HG03045 (cell line): ENCODE data around the gene MREG.
"Not testable (repeated sequence)": the region's sequence is repeated elsewhere in the genome, so short reads cannot be mapped to it uniquely, and the experiment has no call there.

Source experiments
- ATAC-seq: cut with Tn5 transposase; IDR thresholded peaks from one replicate; pipeline ENCODE4 v1.9.1; 2021; ENCODE audit warnings: mild to moderate bottlenecking, moderate library complexity; ENCODE audit not compliant: unreplicated experiment

Gene MREG

DNA sequence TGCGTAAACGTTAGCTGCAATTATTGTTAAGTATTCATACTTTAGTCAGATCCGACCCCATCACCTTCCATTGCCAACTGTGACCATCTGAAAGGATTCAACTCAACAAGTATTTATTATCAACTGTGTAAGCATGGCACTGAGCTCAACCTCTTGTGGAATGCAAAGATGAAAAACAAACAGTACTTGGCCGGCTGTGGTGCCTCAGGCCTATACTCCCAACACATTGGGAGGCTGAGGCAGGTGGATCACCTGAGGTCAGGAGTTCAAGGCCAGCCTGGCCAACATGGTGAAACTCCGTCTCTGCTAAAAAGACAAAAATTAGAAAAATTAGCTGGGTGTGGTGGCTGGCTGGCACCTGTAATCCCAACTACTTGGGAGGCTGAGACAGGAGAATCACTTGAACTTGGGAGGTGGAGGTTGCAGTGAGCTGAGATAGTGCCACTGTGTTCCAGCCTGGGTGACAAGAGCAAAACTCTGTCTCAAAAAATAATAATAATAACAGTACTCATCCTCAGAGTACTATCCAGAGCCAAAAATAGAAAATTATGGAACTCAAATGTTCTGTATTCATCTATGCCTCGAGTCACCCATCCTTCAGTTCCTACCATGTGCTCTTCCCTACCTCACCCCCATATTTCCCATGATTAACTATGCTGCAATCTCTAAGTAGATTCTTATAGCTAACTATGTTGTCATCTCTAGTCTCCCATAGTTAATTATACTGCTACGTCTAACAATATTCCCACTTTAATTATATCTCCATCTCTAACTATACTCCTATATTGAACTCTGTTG lies 8.6 kb upstream of the MREG start:
- no peak for ATAC-seq

DNA sequence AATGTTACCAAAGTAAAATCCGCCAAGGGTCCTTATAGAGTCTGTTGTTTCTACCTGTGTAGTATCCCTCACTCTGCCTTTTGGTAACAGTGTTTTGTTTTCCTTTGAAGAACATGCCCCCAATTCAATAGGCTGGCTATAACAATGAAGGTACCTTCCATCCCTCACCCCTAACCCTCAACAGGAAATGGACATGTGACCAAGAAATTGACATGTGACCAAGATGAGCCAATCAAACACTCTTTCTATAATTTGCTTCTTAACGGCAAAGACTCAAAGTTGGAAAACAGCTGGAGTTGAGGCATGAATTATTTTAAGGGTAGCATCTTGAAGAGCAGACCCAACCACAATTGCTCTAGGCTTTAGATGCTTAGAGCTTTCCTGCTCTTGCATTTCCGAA lies 5.4 kb upstream of the MREG start:
- ATAC-seq, result no peak

DNA sequence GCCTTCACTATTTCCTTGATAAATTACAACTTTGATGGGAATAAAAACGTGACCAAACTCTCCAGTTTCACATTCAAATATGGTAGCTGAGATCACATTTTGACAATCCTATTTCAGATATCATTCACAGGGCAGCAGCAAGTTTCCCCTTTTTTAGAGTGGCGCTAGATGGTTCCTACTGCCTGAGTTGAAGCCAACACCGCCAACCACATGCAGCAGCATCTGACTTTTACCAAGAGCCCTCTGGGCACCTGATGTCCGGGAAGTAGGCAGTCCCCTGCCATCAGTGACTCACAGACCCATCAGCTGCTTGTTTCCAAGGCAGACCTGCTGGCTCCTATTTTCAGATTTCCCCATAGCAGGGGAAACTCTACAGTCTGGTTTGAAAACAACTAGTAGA lies 4.0 kb upstream of the MREG start:
- peak; percentile 41 for ATAC-seq

DNA sequence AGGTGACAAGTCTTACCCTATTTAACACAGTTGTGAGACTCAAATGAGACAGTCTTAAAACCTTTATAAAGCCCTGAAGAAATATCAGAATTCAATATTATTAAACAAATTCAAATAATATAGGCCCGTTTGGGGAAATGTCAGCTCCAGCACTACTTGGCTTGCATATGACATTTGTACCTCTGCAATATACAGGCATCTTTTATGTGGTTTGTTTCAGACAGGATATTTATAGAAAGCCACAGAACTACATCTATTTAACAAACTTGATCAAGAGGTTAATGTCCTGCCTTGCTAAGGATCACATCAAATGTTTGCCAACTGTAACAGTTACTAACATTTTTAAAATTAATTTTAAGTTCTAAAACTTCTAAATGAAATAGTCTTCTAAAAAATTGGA lies 3.2 kb upstream of the MREG start:
- no peak for ATAC-seq

DNA sequence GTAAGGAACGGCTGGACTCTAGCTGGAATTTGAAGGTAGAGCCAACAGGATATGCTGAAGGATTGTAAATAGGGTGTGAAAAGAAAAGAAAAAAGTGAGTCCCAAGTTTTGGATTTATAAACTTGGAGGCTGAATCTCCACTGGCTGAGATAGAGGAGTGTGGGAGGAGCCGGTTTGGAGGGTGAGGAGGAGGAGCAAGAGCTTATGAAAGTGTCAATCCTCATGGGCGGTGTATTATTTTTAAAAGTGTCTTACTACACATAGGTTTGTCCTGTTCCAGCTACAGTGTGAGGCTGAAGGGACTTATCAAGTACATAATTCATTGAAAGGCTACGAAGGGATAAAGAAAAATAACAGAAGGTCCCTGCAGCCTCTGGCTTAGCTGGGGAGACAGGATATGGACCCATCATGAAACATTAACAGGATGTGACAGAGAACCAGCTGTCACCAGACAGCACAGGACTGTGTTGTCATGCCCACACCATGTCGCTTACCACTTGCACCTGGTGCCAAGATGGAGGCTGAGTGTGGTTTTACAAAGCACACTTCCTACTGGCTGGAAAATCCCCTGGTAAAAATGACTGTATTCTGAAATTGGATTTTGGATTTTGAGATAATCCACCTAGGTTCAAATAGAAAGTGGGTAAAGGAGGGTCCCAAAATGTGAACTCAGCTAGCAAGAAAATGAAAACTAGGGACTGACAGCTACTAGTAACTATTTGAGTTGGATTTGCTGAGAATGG lies 2.5 kb upstream of the MREG start:
- peak; percentile 79 for ATAC-seq

DNA sequence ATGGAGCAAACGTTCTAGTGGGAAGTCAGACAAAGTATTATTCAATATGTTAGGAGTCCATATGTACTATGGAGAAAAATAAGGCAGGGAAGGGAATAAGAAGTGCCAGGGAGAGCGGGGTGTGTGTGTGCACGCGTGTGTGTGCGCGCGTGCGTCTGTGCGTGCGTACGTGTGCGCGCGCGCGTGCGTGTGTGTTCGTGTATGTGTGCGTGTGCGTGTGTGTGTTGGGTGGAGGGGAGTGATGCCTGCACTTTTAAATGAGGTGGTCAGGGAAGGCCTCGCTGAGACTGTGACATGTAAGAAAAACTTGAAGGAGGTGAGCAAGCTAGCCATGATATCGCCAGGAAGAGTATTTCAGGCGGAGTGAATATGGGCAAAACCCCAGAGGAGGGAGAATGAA lies 1.6 kb upstream of the MREG start:
- ATAC-seq, result no peak

- no peak for ATAC-seq
Measured at GRCh38 chr2:216014006-216014405, 655 bp upstream of the MREG start.

- no peak for ATAC-seq
Measured at GRCh38 chr2:216012830-216013079, 596 bp downstream of the MREG start.

- no peak for ATAC-seq
Measured at GRCh38 chr2:216012133-216012829, 1.1 kb downstream of the MREG start.

GRCh38 chr2:216009215-216009614 lies 4.1 kb downstream of the MREG start:
- ATAC-seq, result not testable (repeated sequence)

GRCh38 chr2:216008387-216008786 lies 5.0 kb downstream of the MREG start:
- no peak for ATAC-seq

GRCh38 chr2:216006164-216006663 lies 7.1 kb downstream of the MREG start:
- peak; percentile 44 for ATAC-seq

- ATAC-seq, result peak; percentile 31
Measured at GRCh38 chr2:216004697-216005283, 8.6 kb downstream of the MREG start.

DNA sequence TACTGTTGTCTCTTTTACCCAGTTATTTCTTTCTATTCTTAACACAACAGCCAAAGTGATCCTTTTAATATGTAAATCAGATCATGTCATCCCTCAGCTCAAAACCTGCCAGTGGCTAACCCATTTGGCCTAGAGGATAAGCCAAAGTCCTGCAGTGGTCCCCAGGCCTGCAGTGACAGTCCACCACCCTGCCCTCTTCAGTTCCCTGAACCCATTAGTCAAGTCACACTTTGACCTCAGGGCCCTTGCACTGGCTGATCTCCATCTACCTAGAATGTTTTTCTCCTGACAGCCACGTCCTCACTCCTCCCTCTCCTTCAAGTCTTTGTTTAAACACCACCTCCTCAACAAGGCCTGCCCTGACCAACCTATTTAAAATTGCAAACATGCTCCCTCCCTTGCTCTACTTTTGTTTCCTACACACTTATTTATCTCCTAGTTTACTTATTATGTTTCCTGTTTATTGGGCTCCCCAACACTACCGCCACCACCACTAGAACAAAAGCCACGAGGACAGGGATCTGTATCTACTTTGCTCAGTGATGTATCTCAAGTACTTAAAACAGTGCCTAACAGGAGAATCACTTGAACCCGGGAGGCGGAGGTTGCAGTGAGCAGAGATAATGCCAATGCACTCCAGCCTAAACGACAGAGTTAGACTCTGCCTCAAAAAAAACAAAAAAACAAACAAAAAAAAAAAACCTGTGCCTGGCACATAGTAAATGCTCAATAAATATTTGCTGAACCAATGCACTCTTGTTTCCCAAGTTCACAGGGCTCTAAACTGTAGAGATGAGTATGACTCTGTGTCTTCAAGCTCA lies 9.3 kb downstream of the MREG start:
- no peak for ATAC-seq

- ATAC-seq, result no peak
Measured at GRCh38 chr2:216002693-216003092, 10.7 kb downstream of the MREG start.

DNA sequence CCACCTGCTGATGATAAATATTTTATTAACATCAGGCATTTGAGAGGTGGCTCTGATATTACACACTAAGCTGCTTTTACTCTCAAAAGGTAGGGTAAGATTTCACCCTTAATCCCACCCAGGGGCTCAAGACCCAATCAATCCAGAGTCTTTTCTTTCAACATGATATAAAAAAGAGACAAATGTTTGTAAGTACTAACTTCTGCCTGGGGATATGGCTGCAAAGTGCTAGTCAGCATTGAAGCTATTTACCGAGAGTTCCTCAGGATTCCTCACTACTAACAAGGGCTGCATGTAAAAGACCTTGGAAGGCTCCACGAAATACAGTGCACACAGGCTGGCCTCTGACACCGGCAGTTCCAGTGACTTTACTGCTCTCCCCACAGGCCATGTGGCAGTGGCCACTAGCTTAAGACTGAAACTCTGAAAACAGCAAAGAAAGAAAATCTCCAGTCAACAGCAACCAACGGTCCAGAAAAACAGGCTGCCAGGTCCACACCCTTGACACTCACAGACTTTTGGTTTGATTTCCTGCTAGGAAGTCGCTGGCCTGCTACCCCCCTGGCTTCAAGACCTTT lies 11.2 kb downstream of the MREG start:
- no peak for ATAC-seq

GRCh38 chr2:216001216-216002100 lies 11.9 kb downstream of the MREG start:
- ATAC-seq, result no peak

- ATAC-seq, result no peak
Measured at GRCh38 chr2:215998636-215999035, 14.7 kb downstream of the MREG start.

GRCh38 chr2:215997219-215997618 lies 16.1 kb downstream of the MREG start:
- no peak for ATAC-seq
